ENCODE data around the gene S100A10.

Gene S100A10

DNA sequence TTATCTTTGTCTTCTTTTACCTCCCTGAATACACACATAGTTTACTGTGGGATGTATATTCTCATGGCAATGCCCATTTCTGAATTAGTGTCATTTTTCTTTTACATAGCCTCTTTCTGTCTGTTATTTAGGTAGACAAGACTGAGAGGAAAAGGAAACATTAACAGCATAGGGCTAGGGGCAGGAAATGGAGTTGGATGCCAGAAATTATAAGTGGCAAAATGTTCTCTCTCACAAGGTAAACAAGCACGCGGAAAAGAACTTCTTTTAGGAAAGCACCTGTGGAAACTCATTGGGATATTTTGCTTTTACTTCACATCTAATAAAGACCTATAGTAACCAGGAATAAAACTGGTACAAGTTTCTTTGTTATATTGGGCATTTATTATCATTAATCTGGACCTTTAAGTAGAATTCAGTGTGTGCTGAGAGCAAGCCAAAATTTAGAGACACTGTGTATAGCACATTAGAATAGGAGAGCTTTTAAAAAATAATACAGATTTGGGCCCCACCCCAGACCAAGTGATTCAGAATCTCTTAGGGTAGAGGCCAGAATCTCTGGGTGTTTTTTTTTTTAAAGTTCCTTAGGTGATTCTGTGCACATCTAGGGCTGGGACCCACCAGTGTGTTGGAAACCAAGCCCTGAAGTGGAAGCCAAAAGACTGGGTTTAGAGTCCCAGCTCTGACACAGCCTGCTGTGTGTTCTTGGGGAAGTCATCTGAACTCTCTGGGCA lies 32.7 kb downstream of the S100A10 start:
- Histone ChIP-seq H3K4me3 (ENCODE audit: insufficient read depth, low read length, poor library complexity, severe bottlenecking) (no peak overlapping the region), H3K79me2 (ENCODE audit: insufficient read depth, low read length) (no peaks in the 10 kb centered on the region), H3K4me2 (ENCODE audit: low read depth, low read length, poor library complexity, severe bottlenecking) (no peak overlapping the region), H4K20me1 (ENCODE audit: low read depth, low read length) (no peaks in the 10 kb centered on the region), H3F3A (ENCODE audit: insufficient read depth) (no peaks in the 10 kb centered on the region), H3K9me2 (replicated peaks; ENCODE audit: insufficient read depth, low read length) (no peaks in the 10 kb centered on the region), H3K27ac (ENCODE audit: low read depth, low read length) (no peak overlapping the region), H3K36me3 (ENCODE audit: low read length) (no peaks in the 10 kb centered on the region), H3K9me3 (ENCODE audit: insufficient read depth, low read length) (no peaks in the 10 kb centered on the region), H2AFZ (ENCODE audit: low read depth, low read length, severe bottlenecking) (no peak overlapping the region), H3K9ac (ENCODE audit: low read length) (no peak overlapping the region), H3K27me3 (ENCODE audit: low read length) (no peaks in the 10 kb centered on the region)
- TF ChIP-seq, protein P1, sequence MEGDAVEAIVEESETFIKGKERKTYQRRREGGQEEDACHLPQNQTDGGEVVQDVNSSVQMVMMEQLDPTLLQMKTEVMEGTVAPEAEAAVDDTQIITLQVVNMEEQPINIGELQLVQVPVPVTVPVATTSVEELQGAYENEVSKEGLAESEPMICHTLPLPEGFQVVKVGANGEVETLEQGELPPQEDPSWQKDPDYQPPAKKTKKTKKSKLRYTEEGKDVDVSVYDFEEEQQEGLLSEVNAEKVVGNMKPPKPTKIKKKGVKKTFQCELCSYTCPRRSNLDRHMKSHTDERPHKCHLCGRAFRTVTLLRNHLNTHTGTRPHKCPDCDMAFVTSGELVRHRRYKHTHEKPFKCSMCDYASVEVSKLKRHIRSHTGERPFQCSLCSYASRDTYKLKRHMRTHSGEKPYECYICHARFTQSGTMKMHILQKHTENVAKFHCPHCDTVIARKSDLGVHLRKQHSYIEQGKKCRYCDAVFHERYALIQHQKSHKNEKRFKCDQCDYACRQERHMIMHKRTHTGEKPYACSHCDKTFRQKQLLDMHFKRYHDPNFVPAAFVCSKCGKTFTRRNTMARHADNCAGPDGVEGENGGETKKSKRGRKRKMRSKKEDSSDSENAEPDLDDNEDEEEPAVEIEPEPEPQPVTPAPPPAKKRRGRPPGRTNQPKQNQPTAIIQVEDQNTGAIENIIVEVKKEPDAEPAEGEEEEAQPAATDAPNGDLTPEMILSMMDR (IDR thresholded peaks at IDR 0.05; ENCODE audit: insufficient read depth, low read length, poor library complexity, severe bottlenecking): no peak
- no peak for TF ChIP-seq EZH2phosphoT487 (conservative IDR thresholded peaks at IDR 0.05; ENCODE audit: low read length)

DNA sequence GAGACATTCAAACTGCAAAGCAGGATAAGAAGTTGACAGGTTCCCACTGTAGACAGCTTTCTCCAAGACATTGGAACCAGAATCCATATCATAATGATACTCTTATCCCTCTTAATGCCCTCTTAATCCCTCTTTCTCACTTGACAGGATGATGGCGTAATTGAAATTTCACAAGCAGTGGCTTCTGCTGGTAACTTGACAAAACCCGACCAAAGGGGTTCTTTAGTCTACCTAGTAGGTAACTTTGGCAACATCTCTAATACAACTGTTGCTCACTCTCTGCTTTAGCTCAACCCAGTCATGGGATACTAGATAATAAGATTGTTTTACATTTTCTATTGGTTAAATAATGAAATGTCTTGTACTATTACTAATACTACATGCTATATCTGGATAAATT lies 34.7 kb downstream of the S100A10 start:
- H2AFZ ChIP-seq (ENCODE audit: low read depth, low read length, severe bottlenecking): no peak overlapping the region
- TF ChIP-seq, protein P1 (IDR thresholded peaks at IDR 0.05; ENCODE audit: insufficient read depth, low read length, poor library complexity, severe bottlenecking): no peak
- TF ChIP-seq EZH2phosphoT487 (conservative IDR thresholded peaks at IDR 0.05; ENCODE audit: low read length): no peak

DNA sequence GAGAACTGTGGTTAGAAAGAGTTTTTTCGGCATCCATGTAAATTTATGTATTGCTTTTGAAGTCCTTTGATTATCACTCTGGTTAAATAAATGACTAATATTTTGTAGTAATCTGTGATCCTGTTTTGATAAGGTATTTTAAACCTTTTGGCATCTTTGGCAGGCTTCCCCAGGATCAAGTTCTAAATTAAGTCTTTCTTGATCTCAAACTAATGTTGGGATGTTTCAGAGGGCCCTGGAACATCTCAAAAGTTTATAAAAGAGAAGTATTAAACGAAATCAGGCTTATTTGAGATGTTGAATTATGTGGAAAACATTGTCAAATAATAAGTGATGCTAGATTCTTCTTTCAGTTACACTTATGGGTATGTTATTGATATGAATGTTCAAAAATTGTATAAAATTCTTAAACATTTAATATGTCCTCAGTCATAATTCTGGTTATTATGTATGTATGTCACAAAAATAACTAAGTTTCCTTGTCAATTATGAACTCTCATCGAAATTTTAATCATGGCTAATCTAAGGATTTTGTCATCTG lies 36.6 kb downstream of the S100A10 start:
- Histone ChIP-seq H3F3A (ENCODE audit: insufficient read depth) (no peaks in the 10 kb centered on the region), H3K9ac (ENCODE audit: low read length) (no peak overlapping the region; the same call in 1 of the 2 replicates), H2AFZ (ENCODE audit: low read depth, low read length, severe bottlenecking) (no peak overlapping the region), H3K27ac (ENCODE audit: low read depth, low read length) (no peak overlapping the region), H3K4me2 (ENCODE audit: low read depth, low read length, poor library complexity, severe bottlenecking) (no peak overlapping the region), H3K36me3 (ENCODE audit: low read length) (no peaks in the 10 kb centered on the region), H3K27me3 (ENCODE audit: low read length) (no peaks in the 10 kb centered on the region), H3K9me3 (ENCODE audit: insufficient read depth, low read length) (no peaks in the 10 kb centered on the region), H3K79me2 (ENCODE audit: insufficient read depth, low read length) (no peaks in the 10 kb centered on the region), H4K20me1 (ENCODE audit: low read depth, low read length) (no peaks in the 10 kb centered on the region), H3K4me3 (ENCODE audit: insufficient read depth, low read length, poor library complexity, severe bottlenecking) (no peak overlapping the region), H3K9me2 (replicated peaks; ENCODE audit: insufficient read depth, low read length) (no peaks in the 10 kb centered on the region)
- TF ChIP-seq, protein P1 (IDR thresholded peaks at IDR 0.05; ENCODE audit: insufficient read depth, low read length, poor library complexity, severe bottlenecking): no peak
- TF ChIP-seq EZH2phosphoT487 (conservative IDR thresholded peaks at IDR 0.05; ENCODE audit: low read length): no peak

More for the DNA sequence above, 34.7 kb downstream of the S100A10 start:
- Histone ChIP-seq H3F3A (ENCODE audit: insufficient read depth) (no peaks in the 10 kb centered on the region), H4K20me1 (ENCODE audit: low read depth, low read length) (no peaks in the 10 kb centered on the region), H3K79me2 (ENCODE audit: insufficient read depth, low read length) (no peaks in the 10 kb centered on the region), H3K27ac (ENCODE audit: low read depth, low read length) (no peak overlapping the region), H3K36me3 (ENCODE audit: low read length) (no peaks in the 10 kb centered on the region), H3K4me3 (ENCODE audit: insufficient read depth, low read length, poor library complexity, severe bottlenecking) (no peak overlapping the region), H3K4me2 (ENCODE audit: low read depth, low read length, poor library complexity, severe bottlenecking) (no peak overlapping the region), H3K27me3 (ENCODE audit: low read length) (no peaks in the 10 kb centered on the region), H3K9me2 (replicated peaks; ENCODE audit: insufficient read depth, low read length) (no peaks in the 10 kb centered on the region), H3K9ac (ENCODE audit: low read length) (no peak overlapping the region), H3K9me3 (ENCODE audit: insufficient read depth, low read length) (no peaks in the 10 kb centered on the region)
